Panc1 (cell line): ENCODE results near the gene DLGAP1. TPM values are rescaled to one million over a fixed set of nuclear protein-coding genes. Genes with fewer than 3 reads are reported as not detected.

Experiments
- ATAC-seq: fragments of 200-7000 bp; cut with Tn5 transposase; 2 replicates; pipeline ENCODE4 v1.9.1; 2020; ENCODE audit warnings: mild to moderate bottlenecking, moderate library complexity
- BruUV-seq: library from RNA; stranded (reverse); fragments of 400-500 nt; replicated peaks from 2 replicates; lab custom pipeline; 2021; lab: Mats Ljungman, UMichigan
- CTCF ChIA-PET: fragments of 300-600 bp; sonication (Branson Sonifier 250); formaldehyde crosslinking; loops from one replicate; lab custom pipeline; 2022; ENCODE audit warnings: antibody characterized with exemption; lab: Charles Lee
- POLR2A ChIA-PET: fragments of 300-600 bp; sonication (Branson Sonifier 250); formaldehyde crosslinking; loops from one replicate; lab custom pipeline; 2022; ENCODE audit warnings: antibody characterized with exemption; lab: Charles Lee
- DNase-seq: peaks from one replicate; pipeline ENCODE4 v3.0.0-alpha.2; 2010; ENCODE audit warnings: low read depth, low spot score
- H3K27ac ChIP-seq: 2 replicates; pipeline ENCODE4 v1.5.1; 2011; ENCODE audit warnings: mild to moderate bottlenecking, low read length, inconsistent platforms
- H3K27me3 ChIP-seq: fragments of 200-500 bp; sonication (Bioruptor generic); 2 replicates; pipeline ENCODE4 v1.6.0; 2014; ENCODE audit warnings: low read length, inconsistent platforms; ENCODE audit not compliant: control insufficient read depth, insufficient read depth
- H3K36me3 ChIP-seq: fragments of 200-500 bp; sonication (Bioruptor generic); 2 replicates; pipeline ENCODE4 v1.5.1; 2014; ENCODE audit warnings: inconsistent platforms, mild to moderate bottlenecking, low read length, moderate library complexity; ENCODE audit not compliant: control insufficient read depth, insufficient read depth
- H3K4me1 ChIP-seq: 2 replicates; pipeline ENCODE4 v1.5.1; 2011; ENCODE audit warnings: inconsistent platforms, mild to moderate bottlenecking, low read length, moderate library complexity; ENCODE audit not compliant: control insufficient read depth, insufficient read depth
- H3K4me3 ChIP-seq, 2 experiments: 2 replicates each; pipeline ENCODE4 v1.5.1; 2011 to 2012; ENCODE audit warnings: low read depth in 2 of 2, low read length in 2 of 2, mild to moderate bottlenecking in 2 of 2, inconsistent platforms in 1 of 2, moderate library complexity in 1 of 2
- H3K9me3 ChIP-seq: fragments of 200-500 bp; sonication (Bioruptor generic); 2 replicates; pipeline ENCODE4 v1.5.1; 2014; ENCODE audit warnings: low read depth, mild to moderate bottlenecking, inconsistent platforms, low read length, moderate library complexity; ENCODE audit not compliant: control insufficient read depth, insufficient read depth
- CTCF ChIP-seq: fragments of 450-650 bp; IDR thresholded peaks from 2 replicates; pipeline ENCODE4 v1.5.1; 2017; ENCODE audit warnings: mild to moderate bottlenecking
- POLR2AphosphoS5 ChIP-seq: IDR thresholded peaks from 2 replicates; pipeline ENCODE4 v1.6.1; 2012; ENCODE audit warnings: mild to moderate bottlenecking, low read depth, low read length, moderate library complexity
- REST ChIP-seq, 2 experiments: IDR thresholded peaks; 2 replicates each; pipeline ENCODE4 v1.6.1; 2011 to 2012; ENCODE audit warnings: low read depth in 2 of 2, control low read depth in 1 of 2, low read length in 1 of 2, mild to moderate bottlenecking in 1 of 2, moderate library complexity in 1 of 2; ENCODE audit not compliant: insufficient read depth in 1 of 2
- SIN3A ChIP-seq: IDR thresholded peaks from 2 replicates; pipeline ENCODE4 v1.6.1; 2012; ENCODE audit warnings: low read depth, mild to moderate bottlenecking, low read length, moderate library complexity, borderline replicate concordance; ENCODE audit not compliant: insufficient read depth
- TCF7L2 ChIP-seq: IDR thresholded peaks from 2 replicates; pipeline ENCODE4 v1.6.1; 2011; ENCODE audit warnings: mild to moderate bottlenecking, low read depth, low read length, inconsistent platforms
- in situ Hi-C: cut with HindIII; loops from 2 replicates; pipeline ENCODE4 v1.10.0; 2016; ENCODE audit warnings: low sequenced_read_pairs, low pct_unique_long_range_greater_than_20kb
- intact Hi-C: fragments of 100-400 bp; cut with micrococcal nuclease; formaldehyde crosslinking; loops from one replicate; pipeline ENCODE4 v1.10.0; 2022; ENCODE audit not compliant: unreplicated experiment
- total RNA-seq: library from RNA; stranded (reverse); gene quantifications from one replicate; pipeline ENCODE4 v1.2.1, GENCODE V29; 2021; ENCODE audit not compliant: unreplicated experiment

The DLGAP1 gene
- total RNA-seq, 1 experiment from 2014 or later: 1.8 TPM

- no peak for DNase-seq
- ChIA-PET POLR2A (no interaction called here), CTCF (no interaction called here)
- BruUV-seq: no TSS peak
- H3K4me3 ChIP-seq: no peak overlapping the region
- no peaks in the 10 kb centered on the region for H3K27me3 ChIP-seq
- peak overlapping the region; percentile 57; the same call in 1 of the 2 replicates for H3K27ac ChIP-seq
- no peaks in the 10 kb centered on the region for H3K9me3 ChIP-seq
- intact Hi-C loops (no loop called here), in situ Hi-C loops (no loop called here)
- H3K4me1 ChIP-seq: no peaks in the 10 kb centered on the region; the same call in 1 of the 2 replicates
- no peak for TF ChIP-seq SIN3A
- no peak for TF ChIP-seq POLR2AphosphoS5
- no peak for ATAC-seq
- H3K36me3 ChIP-seq: no peaks in the 10 kb centered on the region
Observed at GRCh38 chr18:3554091-3554601, 901.0 kb downstream of the DLGAP1 start.

- no peak for ATAC-seq
- H3K27ac ChIP-seq: peak overlapping the region; percentile 57
- in situ Hi-C loops (no loop called here), intact Hi-C loops (no loop called here)
- H3K4me1 ChIP-seq: no peaks in the 10 kb centered on the region; the same call in 1 of the 2 replicates
- no peaks in the 10 kb centered on the region for H3K27me3 ChIP-seq
- TF ChIP-seq POLR2AphosphoS5 (no peak), REST (IDR thresholded peaks at IDR 0.05; ENCODE audit: insufficient read depth in 1 of 2, low read depth in 2 of 2, low read length in 1 of 2) (no peak), TCF7L2 (no peak), SIN3A (no peak), CTCF (no peak)
- CTCF ChIA-PET: interaction anchor here (0.6 kb wide), 1 partner anchor 33 kb away, joined by 3 read pairs; no protein-coding TSS in a partner anchor
- BruUV-seq: no TSS peak
- DNase-seq: no peak
- H3K4me3 ChIP-seq: no peak overlapping the region
- no peaks in the 10 kb centered on the region for H3K36me3 ChIP-seq
- POLR2A ChIA-PET: interaction anchor here (0.6 kb wide), 2 partner anchors 59 to 130 kb away, joined by 4 to 11 read pairs; no protein-coding TSS in a partner anchor
- H3K9me3 ChIP-seq: no peaks in the 10 kb centered on the region
Observed at GRCh38 chr18:3552305-3552704, 902.8 kb downstream of the DLGAP1 start.

- H3K4me1 ChIP-seq: no peaks in the 10 kb centered on the region; the same call in 1 of the 2 replicates
- BruUV-seq: no TSS peak
- no peak overlapping the region for H3K27ac ChIP-seq
- CTCF ChIA-PET: no interaction called here
- POLR2A ChIA-PET: no interaction called here
- H3K9me3 ChIP-seq: no peaks in the 10 kb centered on the region
- H3K36me3 ChIP-seq: no peaks in the 10 kb centered on the region
- ATAC-seq: no peak
- no peaks in the 10 kb centered on the region for H3K27me3 ChIP-seq
- TF ChIP-seq CTCF (no peak), POLR2AphosphoS5 (no peak), SIN3A (no peak), REST (IDR thresholded peaks at IDR 0.05; ENCODE audit: insufficient read depth in 1 of 2, low read depth in 2 of 2, low read length in 1 of 2) (no peak)
- no peak for DNase-seq
- H3K4me3 ChIP-seq: no peak overlapping the region
- in situ Hi-C loops (no loop called here), intact Hi-C loops (no loop called here)
Observed at GRCh38 chr18:3547891-3548615, 907.1 kb downstream of the DLGAP1 start.
